ENCODE measurements around the gene SRGAP2C.
"Not testable (repeated sequence)": the region's sequence is repeated elsewhere in the genome, so short reads cannot be mapped to it uniquely, and the experiment has no call there.

Gene SRGAP2C

DNA sequence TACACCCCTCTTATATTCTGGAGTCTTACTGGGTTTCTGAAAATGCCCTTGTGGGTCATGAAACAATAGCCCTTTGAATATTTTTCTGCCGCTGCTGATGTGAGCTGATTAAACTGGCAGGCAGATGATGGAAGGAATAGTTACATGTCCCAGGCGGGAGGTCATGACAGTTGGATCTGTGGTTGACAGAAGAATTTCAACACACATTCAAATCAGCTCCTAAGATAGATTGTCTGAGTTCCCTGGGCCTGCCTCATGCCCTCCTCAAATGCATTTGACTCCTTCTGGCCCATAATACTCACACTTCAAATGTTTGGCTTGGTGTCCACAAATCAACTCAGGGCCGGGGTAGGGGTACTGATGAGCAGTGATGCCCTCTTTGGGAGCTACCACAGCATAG is 161.9 kb downstream of the SRGAP2C start:
- DNase-seq = not testable (repeated sequence)

DNA sequence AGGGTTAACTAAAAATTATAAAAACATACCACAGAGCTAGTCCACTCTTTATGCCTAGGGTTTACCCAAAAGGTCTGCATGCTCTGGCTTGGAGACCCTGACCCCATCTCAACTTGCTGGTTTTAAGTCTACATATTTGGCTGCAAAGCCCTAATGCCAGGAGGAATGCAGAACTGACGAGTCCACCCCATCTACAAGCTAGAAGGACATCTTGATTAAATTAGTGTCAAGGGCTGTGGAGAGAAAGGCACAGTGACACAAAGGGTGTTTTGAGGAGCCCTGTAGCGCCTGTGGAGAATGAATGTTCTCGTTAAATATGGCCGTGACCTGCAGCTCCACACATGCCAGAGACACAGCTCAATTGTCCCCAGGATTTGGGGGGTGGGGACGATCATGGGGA is 162.7 kb downstream of the SRGAP2C start:
- not testable (repeated sequence) for DNase-seq

DNA sequence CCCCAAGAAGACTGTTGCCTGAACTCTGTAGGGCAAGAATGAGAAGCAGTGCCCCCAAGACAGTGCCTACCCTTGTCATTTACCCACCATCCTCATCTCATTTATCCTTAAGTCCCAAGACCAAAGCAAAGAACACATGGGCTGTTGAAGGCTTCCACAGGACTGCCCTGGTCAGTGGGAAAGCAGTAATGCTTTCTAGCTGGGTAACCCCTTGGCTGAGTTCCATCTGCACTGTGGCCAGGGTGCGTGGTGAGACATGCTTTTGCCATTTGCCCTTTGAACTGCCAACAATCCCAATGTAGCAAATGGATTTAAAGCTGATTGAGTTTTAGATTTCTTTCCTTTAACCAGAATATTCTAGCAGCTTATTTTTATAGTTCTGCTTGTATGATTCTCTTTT is 163.3 kb downstream of the SRGAP2C start:
- DNase-seq = not testable (repeated sequence)

DNA sequence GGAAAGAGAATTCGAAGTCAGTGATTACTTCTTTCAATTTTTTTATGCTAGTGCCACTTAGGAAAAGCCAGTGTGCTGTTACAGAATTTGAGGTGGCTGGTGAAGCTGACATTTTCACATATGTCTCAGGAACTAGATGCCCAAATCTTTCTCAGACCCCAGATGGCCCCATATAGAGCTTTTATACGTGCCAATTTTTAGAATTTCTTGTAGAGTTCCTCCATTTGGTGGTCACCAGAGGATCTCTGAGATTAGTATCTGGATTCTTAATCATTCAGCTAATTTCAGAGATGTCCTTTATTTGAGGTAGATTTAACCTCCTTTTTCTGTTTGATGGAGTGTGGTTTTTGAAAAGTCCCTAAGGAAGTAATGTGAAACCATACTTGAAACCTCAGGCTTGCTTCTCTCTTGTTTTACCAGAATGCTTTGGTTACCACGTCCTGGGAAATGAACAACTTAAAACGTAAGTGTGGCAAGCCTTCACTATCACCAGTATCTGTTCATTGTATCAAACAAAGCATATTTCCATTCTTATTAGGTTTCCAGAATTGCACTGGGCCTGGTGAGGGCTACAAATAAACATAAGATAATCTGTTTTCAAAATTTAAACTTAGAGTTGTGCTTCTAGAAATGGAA is 164.7 kb downstream of the SRGAP2C start:
- not testable (repeated sequence) for DNase-seq

DNA sequence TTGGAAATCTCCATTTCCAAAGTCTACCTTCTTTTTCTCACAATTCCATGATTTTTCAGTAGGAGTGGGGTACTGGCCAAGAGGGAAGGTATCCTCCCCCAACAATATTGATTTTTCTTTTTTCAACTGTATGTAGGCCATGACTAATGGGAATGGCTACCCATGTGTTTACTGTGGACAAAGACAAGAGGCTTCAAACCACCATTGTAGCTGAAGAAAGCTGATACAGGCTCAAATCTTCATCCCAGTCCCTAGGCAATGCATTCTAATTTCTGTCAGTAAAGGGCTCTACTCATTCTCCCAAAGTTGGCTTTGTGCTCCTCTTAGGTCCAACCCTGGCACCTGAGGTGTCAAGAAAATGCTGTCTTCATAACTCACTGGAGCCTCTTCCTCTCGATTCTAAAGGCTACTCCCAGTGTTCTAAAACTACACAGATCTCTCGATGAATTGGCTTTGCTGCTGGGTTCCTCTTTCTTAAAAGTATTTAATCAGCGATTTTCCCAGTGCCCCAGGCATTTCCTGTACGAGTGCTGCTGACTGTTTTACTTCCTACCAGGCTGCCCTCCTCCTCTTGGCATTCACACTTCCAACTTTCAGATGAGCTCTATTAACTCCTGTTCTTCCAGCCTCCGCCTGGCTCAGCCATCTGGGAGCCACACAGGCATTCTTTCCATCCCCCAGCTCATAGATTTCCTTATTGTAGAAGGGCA is 171.1 kb downstream of the SRGAP2C start:
- not testable (repeated sequence) for DNase-seq

DNA sequence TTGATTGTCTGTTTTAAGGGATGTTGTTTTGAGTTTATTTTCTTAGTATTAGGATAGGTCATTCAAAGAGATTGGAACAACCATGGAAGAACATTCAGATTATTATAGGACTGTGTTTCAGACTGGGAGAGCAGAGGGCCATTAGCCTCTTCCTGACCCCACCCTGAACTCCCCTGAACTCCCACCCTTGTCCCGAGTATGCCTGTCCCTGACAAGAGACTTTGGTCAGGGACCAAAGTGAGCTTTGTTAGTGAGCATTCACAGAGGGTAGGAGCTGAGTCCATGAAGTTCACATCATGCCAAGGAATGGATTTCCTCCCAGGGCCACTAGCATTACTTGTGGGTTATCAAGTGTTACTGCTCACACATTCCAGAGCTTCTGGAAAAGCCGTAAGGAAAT is 172.0 kb downstream of the SRGAP2C start:
- DNase-seq = not testable (repeated sequence)

DNA sequence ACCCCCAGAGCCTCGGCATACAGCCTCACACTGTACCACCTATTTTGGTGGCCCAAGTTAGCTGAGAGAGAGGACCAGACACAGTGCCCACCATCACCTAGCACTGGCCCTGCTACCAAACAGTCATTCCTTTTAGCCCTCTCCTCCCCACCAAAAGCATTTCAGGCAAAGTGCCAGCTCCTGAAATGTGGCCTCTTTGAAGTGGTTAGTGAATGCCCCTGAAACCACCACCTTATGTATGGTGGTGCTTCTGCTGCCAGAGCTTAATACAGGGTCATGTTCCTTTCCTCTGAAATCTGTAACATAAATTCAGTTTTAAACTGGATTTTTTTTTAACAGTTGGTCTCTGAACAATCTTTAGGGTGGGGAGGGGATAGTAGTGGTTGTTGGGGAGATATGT is 175.8 kb downstream of the SRGAP2C start:
- not testable (repeated sequence) for DNase-seq

DNA sequence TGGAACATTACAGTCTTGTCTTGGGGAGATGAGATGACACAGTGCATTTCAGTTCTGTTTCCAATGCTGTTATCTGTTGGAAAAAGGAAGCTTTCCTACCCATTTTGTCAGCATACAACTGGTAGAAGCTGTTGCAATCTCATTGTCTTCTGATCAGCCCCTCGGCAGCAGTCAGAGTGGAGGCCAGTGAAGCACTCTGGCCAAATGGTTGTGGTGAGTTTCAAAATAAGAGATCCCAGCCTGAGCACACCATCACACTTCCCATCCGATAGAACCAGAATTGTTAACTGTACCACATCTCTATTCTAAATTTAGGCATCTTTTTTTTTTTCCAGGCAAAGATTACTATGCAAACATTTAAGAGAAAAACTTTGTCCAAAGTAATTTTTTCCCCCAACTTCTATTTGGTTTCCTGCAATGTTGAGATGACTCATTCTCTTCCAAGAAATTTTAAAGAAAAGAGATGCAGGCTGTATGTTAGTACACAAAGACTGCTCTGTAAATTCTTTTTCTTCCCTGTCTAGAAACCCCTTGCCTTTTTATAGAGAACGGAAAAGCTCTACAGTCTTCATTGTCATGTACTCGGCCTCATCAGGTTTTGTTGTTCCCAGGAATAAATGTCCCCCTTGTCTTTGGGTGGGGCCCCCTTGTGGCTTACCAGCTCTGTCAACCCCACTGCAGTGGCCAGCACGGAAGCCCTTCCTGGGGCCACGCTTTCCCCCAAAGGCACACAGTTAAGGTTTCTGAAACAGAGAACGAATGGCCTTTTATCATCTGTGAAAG is 176.9 kb downstream of the SRGAP2C start:
- not testable (repeated sequence) for DNase-seq

DNA sequence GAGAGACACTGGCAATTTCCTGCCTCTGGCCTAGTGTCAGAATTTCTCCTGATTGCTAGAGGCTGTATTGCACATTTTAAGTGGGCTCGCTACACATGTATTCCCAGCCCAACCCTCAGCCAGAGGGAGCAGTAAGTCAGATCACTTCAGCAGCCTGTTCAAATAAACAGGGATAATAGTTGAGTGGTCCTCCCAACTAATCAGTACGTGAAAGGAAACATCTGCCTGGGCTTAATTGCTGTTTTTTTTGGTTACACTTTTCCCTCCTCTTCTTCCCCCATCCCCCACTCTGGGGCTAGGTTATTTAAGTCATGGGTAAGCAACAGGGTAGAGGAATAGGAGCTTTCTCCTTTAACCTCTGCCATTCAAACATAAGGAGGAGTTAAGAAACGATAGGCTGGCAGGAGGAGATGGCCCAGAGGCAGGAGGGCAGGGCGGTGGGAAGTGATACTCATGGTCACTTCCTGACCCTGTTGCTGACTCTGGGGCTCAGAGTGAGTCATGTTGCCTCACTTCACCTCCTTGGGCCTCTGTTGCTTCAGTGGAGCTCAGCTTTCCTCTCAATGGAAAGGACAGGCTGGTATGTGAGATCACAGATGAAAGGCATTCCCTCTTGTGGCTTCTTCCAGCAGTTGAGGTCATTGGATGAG is 177.6 kb downstream of the SRGAP2C start:
- DNase-seq = peak; percentile 29 to 42

DNA sequence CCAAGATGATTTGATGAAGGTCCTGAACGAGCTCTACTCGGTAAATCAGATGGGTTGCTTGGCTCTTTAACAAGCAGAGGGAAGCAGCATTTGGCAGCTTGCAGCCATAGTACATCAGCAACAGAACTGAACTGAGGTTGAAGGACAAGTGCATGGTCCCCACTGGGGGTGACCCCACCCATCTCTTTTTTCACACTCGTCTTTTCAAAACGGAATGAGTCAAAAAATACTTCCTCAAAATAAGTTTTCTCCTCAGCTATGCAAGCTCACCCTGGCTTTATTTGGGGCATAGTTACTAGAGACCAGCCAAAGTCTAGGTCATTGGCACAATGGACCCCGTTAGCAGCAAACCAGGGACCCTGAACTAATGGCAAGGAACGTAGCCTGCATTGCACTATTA is 180.5 kb downstream of the SRGAP2C start:
- DNase-seq = not testable (repeated sequence)

DNA sequence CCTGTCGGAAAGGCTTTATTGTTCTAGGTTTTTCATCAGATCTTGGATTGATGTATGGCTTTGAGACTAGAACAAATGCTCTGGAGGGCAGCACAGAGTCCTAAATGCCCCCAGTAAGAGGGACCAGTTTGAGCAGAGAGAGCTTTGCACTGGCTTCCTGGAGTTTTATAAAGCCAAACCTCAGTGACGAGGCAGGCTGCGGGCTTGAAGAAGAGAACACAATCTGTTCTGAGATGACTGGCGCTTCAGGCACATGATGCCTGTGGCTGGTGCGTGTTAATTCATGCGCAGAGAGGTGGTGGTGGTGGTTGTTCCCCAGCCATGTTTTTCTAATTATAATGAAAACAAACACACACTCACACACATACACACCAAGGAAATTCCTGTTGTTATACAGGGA is 180.9 kb downstream of the SRGAP2C start:
- DNase-seq = peak; percentile 65

DNA sequence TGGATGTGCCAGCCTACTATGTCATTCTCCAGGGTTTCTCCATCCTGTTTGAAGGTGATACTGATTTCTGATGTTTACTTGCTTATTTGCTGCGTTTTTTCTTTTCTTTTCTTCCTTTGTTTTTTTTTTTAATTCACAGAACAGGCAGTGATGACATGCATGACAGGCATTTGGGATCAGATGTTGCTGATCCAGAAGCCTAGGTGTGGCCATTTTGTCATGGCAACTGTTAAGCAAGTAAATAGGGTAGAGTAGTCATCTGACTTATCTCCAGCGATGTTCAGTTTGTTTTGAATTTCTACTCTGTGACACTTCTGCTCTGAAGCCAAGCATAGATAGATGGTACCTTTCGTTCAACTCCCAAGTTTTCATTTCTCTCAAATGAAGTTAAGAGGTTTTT is 181.4 kb downstream of the SRGAP2C start:
- not testable (repeated sequence) for DNase-seq

DNA sequence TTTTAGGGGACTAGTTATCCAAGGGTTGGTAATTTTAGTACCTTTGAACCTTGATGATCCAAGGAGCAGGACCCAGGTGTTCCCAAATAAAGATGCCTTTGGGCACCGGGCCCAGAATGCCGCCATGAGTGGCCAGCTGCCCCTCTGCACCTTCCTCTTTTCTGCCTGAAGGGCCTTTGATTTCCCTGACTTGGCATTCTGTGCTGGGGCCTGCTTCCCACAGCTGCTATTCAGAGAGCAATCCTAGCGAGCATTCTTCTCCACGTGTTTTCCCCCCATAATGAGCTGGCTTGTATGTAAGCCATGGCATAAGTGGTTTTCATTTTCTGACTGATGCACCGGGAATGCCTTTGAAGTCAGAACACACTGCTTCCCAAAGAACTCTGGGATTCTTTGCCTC is 184.1 kb downstream of the SRGAP2C start:
- DNase-seq = not testable (repeated sequence)

DNA sequence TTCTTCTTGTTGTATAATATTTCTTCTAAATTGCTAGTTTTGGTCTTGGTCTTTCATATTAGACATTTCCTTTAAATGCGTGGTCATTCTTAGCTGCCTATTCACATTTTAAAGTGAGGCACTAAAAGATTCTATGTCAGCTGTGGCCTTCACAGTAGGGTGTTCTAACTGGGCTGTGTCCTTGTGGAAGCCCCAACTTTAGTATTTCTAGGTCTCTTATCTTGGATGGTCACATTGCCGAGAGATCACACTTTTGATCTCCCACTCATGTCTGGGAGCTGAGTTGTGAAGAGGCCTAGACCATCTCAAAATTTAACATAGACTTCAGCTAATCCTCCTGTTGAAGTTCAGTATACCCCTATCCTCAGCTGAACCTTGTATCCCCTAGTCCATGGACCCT is 185.2 kb downstream of the SRGAP2C start:
- DNase-seq = not testable (repeated sequence)

DNA sequence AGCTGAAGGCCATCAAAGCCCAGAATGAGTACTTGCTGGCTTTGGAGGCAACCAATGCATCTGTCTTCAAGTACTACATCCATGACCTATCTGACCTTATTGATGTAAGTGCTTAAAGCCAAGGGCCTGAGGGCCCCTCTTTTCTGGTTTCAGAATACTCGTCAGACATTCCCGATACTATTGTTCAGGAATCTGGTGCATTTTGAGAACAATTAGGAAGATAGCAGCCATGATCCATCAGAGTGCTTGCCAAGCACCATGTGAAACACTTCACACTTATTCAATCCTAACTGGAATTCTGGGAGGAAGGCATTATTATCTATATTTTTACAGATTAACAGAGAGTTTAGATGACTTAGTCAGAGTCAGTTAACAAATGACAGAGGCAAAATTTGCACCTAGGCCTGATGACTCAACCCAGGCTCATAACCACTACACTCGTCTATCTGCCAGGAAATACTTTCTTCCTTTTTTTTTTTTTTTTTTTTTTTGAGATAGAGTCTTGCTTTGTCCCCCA is 190.1 kb downstream of the SRGAP2C start:
- peak in 1 of 2 experiments; percentile 20 for DNase-seq

DNA sequence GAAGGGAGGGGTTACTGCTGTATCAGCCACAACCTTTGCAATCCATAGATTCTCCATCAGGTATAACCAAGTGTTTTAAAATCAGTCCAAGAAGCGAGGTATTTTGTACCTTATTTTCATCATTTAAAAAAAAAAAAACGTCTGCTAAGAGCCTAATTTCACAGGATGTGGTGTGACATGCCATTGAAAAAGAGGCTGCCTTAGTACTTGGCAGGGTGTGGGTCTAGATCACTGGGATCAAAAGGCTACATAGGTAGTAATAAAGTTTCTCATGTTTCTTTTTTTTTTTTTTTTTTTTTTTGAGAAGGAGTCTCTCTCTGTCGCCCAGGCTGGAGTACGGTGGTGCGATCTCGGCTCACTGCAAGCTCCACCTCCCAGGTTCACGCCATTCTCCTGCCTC is 192.2 kb downstream of the SRGAP2C start:
- DNase-seq = not testable (repeated sequence)

DNA sequence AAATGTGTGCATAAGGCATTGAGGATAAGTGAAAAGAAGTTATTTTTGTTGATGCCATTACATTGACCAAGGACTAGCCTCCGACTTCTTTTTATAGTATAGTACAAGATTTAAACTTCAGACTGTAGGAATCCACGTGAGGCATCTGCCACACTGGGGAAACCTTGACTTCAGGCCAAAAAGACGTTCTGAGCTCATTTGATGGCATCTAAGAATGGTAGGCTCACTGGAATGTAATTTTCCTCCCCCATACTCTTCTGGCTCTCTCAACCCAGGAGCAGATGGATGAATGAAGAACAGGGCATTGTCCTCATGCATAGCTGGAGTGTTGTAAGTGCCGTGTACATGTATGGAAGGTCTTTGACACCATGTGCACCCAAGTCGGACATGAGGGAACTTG is 194.0 kb downstream of the SRGAP2C start:
- not testable (repeated sequence) for DNase-seq

DNA sequence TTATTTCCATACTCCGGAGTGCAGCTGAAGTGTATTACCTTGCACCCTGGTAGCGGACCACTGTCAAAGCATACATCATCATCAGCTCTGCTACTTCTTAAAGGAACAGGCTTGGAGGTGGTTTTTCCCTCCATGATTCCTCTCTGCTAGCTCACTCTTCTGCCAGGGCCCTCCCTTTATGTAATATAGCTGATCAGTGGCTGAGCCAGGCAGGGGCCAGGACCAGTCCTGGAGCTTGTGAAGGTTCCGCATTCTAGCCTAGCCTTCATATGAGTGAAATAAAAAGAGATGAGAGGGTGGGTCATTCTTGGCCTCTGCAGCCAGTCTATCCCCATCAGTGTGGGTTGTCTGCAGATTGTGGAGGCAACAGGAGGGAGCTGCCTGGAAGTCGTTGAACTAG is 200.0 kb downstream of the SRGAP2C start:
- not testable (repeated sequence) for DNase-seq

DNA sequence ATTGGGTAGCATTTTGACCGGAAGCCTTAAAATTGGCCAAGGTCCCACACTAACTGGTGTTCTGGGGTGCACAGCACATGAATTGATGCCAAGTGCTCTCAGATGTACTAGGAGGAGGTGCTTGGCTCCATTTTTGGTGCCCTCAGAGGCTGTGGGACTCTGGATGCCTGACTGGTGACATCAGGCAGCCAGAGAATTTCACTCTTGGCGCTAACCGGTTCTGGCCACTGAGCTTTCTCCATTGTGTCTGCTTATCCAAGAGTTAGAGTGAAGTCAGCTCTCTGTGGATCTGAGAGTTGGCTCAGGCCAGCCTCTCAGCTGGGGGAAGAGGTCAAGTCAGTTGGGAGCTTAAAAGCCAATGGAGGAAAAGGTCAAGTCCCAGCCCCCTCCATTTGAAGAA is 200.4 kb downstream of the SRGAP2C start:
- DNase-seq = not testable (repeated sequence)

DNA sequence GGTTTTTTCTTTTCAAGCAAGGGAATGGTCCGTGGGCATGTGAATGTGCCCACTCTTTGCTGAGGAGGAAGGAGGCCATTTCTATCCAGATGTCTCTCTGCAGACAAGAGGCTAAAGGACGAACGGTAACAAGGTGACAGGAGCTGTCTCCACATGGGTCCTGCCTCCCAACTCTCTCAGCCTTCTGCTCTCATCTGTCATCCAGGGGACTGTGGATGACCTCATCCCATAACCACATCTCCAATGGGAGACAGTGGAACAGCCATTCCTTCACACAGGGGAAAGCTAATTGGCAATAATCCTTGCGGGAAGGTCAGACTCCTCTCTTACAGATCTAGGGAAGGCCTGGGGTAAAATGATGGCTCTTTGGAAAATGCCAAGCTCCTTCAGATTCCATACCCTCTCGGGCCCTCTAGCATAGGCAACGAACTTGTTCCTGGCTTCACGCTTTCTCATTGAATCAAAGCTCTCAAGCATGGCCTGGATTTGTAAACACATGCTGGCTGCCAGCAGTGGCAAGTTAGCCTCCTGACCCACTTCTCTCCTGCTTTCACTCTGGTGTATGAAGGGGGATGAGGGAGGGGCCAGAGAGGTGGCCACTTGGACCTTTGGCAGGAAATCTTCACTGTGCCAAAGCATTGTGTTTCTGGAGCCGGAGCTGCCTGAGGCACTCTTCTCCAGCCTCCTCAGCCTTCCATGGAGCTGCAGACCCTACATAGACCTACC is 201.0 kb downstream of the SRGAP2C start:
- DNase-seq = not testable (repeated sequence)

DNA sequence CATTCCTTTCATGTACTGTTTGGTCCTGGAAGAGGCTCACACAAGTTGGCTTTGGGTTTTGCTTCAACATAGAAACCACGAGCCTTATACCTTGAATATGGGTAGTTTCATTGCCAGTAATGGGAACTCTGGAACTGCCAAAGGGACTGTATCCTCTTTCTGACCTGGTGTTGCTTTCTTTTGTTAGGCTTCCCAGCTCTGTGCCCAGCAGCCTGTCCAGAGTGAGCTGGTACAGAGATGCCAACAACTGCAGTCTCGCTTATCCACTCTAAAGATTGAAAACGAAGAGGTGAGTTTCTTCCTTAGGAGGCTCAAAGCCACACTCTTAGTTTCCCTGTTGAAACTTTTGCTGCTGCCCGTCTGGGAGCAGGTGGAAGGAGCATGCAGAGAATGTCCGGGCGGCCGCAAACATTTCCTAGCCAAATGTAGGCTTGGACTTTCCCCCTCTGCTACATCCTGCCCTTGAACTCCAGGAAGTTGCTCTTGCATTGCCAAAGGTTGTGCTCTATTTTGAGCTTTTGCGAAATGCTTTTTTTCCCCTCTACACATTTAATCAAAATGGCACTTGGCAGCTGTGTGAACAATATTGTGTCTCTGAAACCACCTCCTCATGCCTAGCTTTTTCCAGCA is 201.7 kb downstream of the SRGAP2C start:
- DNase-seq = not testable (repeated sequence)

Measured in activated T-cell treated with anti-CD3 and anti-CD28 coated beads, Interleukin-2, amount 50 U/mL, for 48 hours (primary cell).